NCI-H460 (cell line): ENCODE results near the gene PTGR1. TPM values are rescaled to one million over a fixed set of nuclear protein-coding genes. Genes with fewer than 3 reads are reported as not detected.
"Not testable (repeated sequence)": the region's sequence is repeated elsewhere in the genome, so short reads cannot be mapped to it uniquely, and the experiment has no call there.

Experiments
- DNase-seq: peaks from one replicate; pipeline ENCODE4 v3.0.0-alpha.2; 2016; ENCODE audit warnings: low read depth; ENCODE audit errors: extremely low read depth
- polyA plus RNA-seq: library from polyadenylated mRNA; depleted of rRNA; stranded (reverse); fragments of >200 nt; gene quantifications from 2 replicates; pipeline ENCODE4 v1.2.3, GENCODE V29; 2014; cell fraction: nucleus; rRNA removed
- total RNA-seq: library from RNA; depleted of rRNA; stranded (reverse); fragments of >200 nt; shearing (Covaris generic); gene quantifications from 2 replicates; pipeline ENCODE4 v1.2.3, GENCODE V29; 2014; rRNA removed

The PTGR1 gene
- 328 and 351 TPM in 2 replicates for total RNA-seq
- 264 and 477 TPM in 2 replicates for polyA plus RNA-seq

DNA sequence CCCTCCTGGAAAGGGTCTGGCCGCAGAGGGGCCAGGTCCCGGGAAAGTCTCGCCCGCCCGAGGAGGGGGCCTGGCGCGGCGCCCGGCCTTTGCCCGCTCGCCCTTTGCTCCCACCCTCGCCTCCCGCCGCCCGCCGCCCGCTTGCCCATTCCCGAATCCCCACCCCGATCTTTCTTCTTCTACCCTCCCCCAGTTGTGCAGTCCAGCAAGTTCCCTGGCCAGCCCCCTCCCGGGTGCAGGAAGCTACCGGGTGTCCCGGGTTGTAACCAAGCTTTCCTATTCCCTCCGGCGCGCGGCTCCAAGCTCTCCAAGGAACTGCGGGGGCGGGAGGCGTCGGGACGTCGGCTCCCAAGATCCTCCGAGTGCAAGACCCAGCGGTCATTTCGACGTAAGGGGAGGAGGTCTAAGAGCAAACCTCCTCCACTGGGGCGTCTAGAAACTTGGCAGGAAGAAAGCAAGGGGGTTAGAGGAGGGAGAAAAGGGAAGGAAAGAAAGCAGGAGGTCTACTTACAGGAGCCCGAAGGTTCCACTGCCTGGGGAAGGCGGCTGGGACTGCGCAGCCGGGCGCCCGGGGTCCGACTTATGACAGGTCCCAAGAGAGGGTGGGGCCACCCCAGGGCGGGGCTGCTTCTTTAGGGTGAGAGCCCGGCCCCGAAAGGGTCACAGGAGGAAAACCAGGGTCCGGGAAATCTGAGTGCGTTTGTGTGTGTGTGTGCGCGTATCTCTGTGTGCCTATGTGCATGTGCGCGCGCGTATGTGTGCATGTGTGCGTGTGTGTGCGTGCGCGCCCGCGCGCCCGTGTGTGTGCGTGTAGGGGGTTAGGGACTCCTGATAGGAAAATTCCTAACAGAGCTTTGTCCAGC, at the start of gene PTGR1:
PTGR1 (minus strand) TSS at position 556 of the 863 bp plus-strand sequence. CDS start 2,225 bp downstream, outside the sequence.
- DNase-seq, result peak; percentile 82

DNA sequence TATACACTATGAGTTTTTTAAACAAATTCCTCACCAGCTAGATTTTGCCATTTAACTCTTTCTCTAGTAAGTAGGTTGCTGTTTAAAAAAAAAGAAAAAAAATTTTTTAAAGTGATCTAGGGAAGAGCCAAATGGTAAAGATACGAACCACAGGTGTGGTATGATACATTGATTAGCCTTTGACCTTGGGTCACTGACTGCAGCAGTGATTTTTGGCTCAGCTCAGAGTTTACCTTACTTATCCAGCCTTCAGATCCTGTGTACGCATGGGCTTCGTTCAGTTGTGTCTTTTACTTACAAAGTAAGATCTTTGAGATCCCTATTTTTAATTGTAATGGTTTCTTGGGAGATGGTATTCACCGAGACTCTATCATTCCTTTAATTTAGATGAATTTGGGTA, 49.6 kb upstream of the PTGR1 start:
- no peak for DNase-seq

DNA sequence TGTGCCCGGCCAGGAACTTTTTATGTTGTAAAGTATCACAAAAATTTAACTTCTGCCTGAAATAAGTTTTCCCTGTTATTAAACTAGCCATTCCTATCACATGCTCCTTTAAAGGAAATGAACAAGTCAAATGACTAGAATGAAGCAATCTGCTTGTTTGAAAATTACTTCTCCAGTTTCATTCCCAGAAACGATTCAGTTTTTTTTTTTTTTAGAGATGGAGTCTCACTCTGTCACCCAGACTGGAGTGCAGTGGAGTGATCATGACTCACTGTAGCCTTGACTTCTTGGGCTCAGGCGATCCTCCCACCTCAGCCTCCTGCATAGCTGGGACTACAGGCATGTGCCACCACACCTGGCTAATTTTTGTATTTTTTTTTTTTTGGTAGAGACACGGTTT, 48.6 kb upstream of the PTGR1 start:
- DNase-seq, result no peak

- DNase-seq, result no peak
Measured at GRCh38 chr9:111646417-111646816, 47.0 kb upstream of the PTGR1 start.

DNA sequence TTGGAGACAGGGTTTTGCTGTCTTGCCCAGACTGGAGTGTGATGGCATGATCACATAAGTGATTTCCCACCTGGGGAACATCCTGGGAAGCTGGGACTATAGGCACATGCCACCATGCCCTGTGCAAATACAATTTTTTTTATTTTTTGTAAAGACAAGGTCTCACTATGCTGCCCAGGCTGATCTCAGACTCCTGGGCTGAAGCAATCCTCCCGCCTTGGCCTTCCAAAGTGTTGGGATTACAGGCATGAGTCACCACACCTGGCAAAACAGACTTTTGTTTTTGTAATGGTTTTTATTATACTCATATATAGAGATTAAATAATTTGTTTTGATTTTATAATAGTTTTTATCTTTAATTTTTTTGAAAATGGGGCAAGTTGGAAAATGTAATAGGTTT, 46.4 kb upstream of the PTGR1 start:
- no peak for DNase-seq

- DNase-seq, result no peak
Measured at GRCh38 chr9:111644195-111644772, 44.8 kb upstream of the PTGR1 start.

DNA sequence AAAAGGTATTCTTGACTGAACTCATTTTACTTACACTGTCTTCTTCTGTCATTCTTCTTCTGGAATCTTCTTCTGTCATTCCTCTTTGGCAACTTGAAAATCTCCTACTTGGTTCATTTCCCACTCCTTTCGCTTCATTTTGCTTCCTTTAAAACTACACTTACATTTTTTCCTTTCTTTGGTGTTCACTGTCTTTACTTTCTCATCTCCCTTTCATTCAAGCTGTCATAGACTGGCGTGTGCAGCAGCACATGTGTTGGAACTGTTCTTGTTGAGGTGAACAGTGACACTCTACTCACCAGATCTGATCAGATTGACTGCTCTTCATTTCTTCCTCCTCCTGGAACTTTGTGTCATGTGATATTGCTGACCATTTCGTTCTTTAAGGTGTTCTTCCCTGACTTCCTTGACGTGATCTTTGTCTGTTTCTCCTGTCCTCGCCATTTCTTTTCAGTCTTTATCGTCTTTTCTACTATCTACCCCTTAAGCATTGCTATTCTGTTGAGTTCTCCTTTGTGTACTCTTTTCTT, 38.0 kb upstream of the PTGR1 start:
- no peak for DNase-seq

GRCh38 chr9:111634860-111635259, 35.4 kb upstream of the PTGR1 start:
- DNase-seq, result no peak

GRCh38 chr9:111633389-111633736, 33.9 kb upstream of the PTGR1 start:
- DNase-seq, result no peak

- no peak for DNase-seq
Measured at GRCh38 chr9:111632695-111633388, 33.4 kb upstream of the PTGR1 start.

- peak; percentile 16 for DNase-seq
Measured at GRCh38 chr9:111632060-111632459, 32.6 kb upstream of the PTGR1 start.

DNA sequence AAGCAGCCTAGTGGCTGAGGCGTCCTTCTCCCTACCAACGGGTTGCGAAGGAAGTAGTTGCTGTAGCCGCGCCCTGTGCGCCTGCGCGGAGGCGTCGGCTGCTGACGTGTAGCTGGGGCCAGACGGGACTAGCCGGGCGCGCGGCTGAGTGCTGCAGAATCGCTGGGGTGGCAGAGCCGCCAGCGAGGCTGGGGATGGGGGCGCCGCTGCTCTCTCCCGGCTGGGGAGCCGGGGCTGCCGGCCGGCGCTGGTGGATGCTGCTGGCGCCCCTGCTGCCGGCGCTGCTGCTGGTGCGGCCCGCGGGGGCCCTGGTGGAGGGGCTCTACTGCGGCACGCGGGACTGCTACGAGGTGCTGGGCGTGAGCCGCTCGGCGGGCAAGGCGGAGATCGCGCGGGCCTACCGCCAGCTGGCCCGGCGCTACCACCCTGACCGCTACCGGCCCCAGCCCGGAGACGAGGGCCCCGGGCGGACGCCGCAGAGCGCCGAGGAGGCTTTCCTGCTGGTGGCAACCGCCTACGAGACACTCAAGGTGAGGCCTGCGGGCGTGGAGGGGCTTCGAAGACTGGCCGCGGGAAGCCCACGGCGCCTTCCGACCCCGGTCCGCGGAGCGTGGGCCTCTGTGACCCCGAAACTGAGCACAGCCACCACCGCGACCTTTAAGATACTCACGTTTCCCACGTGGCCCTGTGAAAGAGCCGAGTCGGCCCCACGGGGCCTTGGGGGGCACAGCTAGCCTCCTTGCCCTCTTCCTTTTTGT, 31.9 kb upstream of the PTGR1 start, which contains the start of gene DNAJC25:
DNAJC25 (plus strand) TSS at position 121 of the 758 bp plus-strand sequence; CDS start at position 195, 74 bp downstream.
- peak; percentile 98 for DNase-seq

GRCh38 chr9:111630964-111631213, 31.4 kb upstream of the PTGR1 start:
- DNase-seq, result no peak

DNA sequence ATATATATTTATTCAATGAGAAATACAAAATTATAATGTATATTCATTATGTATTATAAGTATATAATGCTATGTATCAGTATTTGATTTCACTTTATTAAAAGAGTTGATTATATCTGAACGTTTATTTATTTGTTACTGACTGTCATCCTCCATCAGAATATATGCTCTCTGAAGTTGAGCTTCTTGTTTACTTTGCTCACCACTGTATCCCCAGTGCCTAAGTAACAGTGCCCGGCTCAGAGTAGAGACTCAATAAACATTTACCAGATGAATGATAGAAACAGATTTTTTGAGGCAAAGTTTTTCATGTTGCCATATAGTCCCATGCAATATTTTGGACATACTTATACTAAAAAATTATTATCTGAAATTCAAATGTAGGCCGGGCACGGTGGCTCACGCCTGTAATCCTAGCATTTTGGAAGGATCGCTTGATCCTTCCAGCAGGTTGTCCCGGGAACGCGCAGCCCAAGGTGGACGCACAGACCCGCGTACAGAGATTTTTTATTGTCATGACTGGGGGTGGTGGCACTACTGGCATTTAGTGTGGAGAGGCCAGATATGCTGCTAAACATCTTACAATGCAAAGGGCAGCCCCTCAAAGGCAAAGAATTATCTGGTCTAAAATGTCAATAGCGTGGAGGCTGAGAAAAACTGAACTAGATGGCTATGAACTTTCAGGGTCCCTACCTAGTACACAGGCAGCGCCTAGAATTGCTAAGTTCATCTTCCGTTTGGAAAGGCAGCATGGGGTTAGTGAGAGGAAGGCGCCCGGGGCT, 30.9 kb upstream of the PTGR1 start:
- no peak for DNase-seq

DNA sequence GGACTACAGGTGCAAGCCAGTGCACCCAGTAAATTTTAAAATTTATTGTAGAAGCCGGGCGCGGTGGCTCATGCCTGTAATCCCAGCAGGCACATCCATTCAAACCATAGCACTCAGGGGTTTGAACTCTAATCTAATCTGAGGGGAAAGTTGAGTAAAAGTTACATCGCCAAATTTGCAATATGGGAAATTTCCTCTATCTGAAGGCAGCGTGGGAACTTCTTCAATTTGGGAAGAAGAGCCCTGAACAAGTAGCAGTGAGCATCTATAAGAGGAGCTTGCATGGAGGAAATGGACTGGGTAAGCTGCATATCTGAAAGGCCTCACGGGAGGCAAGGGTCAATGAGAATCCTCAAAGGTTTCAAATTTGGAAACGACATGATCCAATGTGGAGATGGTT, 29.0 kb upstream of the PTGR1 start:
- no peak for DNase-seq

- no peak for DNase-seq
Measured at GRCh38 chr9:111627260-111627963, 28.0 kb upstream of the PTGR1 start.

- peak; percentile 78 for DNase-seq
Measured at GRCh38 chr9:111622626-111623025, 23.2 kb upstream of the PTGR1 start.

DNA sequence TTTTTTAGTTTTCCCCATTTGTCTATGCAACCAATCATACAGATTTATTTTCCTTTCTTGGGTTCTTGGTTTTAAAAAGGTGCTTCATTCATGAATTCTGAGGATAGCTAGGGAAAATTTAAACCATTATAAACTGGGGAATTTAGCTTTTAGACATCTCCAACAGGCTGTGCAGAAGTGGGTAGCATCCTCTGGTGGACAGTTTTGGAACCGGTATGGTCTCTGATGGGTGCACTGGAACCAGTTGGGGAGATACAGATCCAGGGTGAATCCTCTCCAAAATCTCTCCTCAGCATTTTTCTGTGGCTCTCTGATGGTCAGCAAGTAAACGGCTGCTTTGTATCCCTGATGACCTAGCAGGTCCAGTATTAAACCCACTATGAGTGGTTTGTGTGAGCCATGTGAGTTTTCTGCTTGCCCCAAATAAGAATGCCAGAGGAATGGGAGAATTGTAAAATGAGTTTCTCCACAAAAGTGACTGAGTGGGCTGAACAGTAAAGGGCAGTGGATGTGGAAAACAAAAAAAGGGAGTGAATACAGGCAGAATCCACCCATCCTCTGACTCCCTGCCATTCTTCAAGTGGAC, 22.5 kb upstream of the PTGR1 start:
- peak; percentile 53 for DNase-seq

DNA sequence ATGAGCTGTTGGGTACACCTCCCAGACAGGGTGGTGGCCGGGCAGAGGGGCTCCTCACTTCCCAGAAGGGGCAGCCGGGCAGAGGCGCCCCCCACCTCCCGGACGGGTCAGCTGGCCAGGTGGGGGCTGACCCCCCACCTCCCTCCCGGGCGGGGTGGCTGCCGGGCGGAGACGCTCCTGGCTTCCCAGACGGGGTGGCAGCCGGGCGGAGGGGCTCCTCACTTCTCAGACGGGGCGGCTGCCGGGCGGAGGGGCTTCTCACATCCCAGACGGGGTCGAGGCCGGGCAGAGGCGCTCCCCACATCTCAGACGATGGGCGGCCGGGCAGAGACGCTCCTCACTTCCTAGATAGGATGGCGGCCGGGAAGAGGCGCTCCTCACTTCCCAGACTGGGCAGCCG, 17.9 kb upstream of the PTGR1 start:
- DNase-seq, result not testable (repeated sequence)
